GM18870 (cell line): Measurements from ENCODE around the gene ADIPOR2.
"Not testable (repeated sequence)": the region's sequence is repeated elsewhere in the genome, so short reads cannot be mapped to it uniquely, and the experiment has no call there.

Experiments used
- ATAC-seq: cut with Tn5 transposase; IDR thresholded peaks from one replicate; pipeline ENCODE4 v1.9.1; 2021; ENCODE audit warnings: moderate library complexity; ENCODE audit not compliant: unreplicated experiment

Gene ADIPOR2

DNA sequence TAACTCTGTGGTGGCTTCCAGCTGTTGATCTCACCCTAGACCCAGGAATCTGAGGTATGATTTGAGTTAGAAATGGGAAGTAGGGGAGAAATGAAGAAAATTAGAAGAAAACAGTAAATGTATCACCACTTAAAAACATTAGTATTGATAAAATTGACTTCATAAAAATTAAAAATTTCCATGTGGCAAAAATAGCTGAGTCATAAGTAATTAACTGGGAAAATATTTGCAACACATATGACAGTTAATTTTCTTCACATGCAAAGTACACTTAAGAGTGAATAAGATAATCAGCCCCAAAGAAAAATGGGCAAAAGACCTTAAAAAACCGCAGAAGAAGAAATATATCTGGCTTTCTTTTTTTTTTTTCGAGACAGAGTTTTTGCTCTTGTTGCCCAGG lies 25.5 kb upstream of the ADIPOR2 start:
- ATAC-seq, result no peak

DNA sequence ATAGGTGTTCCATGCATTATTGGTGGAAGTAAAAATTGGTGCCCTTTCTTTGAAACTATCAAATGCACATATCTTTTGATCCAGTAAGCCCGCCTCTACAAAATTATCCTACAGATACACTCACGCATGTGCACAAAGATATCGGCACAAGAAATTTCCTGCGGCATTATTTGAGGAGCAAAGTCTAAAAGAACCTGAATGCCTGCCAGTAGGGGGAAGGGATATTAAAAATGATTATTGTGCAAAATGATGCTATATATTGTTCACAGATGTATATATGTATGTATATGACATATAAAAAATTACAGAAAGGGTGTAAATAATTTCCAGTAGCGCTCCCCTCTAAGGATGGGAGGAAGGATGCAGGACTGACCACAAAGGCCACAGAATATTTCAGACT lies 24.7 kb upstream of the ADIPOR2 start:
- ATAC-seq, result no peak

DNA sequence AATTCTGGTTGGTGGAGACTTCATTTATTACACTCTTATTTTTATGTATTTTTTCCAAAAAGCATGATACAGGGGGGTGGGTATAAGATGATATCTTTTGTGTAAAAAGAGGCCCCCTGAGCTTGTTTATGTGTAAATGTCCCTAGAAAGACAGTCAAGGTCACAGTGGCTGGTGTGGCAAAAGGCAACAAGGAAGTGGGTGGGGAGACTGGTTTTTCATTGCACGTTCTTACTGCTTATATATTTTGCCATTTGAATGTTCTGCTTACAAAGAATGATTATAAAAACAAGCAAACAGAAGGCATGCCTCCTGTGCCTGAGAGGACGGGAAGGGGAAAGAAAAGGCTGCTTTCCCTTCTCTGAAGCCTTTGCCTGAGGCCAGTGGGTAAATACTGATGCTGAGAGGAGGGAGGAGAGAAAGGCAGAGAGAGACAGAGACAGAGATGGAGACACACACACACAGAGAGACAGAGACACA lies 24.1 kb upstream of the ADIPOR2 start:
- ATAC-seq, result no peak

DNA sequence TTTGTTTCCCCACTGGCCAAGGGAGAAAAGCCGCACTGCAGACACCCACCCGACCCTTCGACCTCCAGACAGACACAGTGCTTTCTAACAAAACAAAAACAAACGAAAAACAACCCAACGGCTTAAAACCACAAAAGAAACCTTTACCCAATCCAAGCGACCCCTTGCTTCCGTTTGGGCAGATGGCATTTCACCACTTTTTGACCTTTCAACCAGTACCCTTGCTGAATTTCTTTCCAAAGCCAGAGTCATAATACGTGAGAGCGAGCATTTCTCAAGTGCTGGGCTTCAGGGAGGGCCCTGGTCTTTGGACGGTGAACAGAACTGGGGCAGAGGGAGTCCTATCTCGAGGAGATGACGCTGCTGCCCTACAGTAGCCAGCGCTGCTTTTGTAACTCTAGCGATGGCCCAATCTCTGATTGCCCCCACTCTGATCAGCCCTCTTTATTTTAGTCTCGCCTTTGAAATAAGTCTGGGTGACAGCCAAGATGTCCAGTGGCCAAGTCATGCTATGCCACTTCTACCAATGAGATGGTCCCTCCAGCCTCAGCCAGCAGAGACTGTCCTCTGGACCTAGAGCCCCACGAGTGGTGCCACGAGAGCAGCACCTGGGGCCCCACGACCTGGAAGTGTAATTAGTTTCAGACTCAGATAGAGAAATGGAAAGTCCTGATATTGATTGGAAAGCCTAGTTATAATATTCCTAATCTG lies 21.9 kb upstream of the ADIPOR2 start:
- ATAC-seq, result no peak

DNA sequence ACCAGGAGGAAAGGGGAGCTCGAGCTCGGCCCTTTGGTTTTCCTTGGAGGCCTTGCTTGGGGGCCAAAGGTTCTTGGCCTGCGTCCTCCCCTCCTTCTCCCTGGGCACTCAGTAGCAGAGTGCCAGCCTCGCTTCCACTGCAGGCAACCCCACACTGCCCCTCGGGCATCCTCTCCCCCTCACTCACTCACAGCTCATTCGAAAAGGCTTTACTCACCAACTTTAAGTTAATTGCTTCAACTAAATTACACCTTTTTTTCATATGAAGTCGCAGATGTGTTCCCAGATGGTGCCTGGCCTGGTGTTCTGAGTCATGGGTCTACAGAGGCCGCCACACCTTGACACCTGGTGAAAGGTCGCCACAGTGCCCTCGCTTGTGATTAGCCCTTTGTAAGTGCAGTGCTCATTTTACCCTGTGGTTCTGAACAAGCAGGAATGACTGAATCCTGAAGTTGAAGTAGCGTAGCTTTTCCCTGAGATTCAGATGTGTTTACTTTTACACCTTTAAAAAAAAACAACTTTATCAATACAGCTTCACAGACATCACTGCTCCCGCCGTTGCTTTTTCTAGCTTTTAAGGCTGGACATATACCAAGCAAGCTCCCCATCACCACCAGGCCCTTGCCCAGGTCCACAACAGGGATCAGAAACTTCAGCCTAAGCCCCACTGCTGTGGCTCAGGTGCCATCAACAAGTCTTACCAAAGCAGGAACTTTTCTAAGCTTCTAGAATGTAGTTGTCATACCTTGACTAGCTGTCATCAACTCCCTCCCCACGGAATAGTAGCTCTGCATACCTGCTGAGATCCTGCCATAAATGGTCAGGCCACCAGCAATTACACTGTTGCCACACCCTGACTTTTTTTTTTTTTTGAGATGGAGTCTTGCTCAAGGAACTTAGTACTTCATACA lies 20.3 kb upstream of the ADIPOR2 start:
- ATAC-seq, result no peak

DNA sequence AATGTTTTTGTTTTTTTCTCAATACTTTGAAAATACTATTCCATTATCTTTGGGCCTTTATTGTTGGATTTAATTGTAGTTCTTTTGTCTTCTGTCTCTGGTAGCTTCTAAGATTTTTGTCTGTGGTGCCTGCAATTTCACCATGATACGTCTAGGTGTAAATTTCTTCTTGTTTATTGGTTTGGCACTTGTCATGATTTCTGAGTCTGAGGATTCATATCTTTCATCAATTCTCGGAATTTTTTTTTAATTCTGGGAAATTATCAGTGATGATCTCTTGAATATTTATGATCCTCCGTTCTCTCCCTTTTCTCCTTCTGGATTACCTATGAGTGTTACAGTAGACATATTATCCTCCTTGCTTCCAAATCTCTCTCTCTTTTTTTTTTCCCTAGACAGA lies 14.8 kb upstream of the ADIPOR2 start:
- ATAC-seq, result no peak

DNA sequence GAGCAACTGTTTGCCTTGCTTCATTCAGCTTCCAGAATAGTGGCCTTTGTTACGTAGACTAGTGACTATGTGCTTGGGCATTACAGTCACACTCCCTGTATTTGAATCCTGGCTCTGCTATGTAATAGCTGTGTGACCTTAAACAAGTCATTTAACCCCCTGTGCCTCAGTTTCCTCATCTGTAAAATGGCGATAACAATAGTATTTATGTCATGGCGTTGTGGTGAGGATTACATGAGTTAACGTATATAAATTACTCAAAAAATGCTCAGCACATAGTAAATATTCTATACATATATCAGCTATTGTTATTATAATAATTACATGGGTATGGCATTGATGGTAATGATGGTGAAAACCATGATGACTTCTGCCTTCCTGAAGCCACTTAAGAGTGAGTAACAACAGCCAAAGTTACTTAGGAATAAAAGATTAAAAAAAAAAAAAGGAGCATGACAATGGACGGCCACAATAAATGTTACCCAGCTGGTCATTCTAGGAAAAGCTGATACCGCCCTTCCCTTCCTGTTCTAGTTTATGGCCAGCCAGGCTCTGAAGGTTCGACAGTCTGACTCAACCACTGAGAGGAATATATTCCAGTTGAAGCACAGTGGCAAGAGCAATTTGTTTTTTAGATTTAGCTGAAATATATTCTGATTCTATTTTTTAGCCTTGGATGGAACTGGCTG lies 9.9 kb upstream of the ADIPOR2 start:
- ATAC-seq, result no peak

DNA sequence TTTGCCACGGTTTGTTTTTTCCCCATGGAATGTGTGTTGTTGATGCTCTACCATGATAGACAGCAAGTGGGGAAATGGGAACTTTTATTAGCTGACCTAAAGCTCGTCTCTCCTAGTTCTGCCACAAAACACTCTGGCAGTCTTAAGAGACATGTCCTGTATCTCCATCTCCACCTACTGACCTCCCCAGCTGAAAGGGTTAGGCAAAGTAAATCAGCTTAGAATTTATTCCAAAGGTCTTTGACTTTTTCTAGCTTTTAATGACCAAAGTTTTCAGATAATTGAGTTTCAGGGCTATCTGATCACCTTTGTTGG lies 9.4 kb upstream of the ADIPOR2 start:
- ATAC-seq, result no peak

DNA sequence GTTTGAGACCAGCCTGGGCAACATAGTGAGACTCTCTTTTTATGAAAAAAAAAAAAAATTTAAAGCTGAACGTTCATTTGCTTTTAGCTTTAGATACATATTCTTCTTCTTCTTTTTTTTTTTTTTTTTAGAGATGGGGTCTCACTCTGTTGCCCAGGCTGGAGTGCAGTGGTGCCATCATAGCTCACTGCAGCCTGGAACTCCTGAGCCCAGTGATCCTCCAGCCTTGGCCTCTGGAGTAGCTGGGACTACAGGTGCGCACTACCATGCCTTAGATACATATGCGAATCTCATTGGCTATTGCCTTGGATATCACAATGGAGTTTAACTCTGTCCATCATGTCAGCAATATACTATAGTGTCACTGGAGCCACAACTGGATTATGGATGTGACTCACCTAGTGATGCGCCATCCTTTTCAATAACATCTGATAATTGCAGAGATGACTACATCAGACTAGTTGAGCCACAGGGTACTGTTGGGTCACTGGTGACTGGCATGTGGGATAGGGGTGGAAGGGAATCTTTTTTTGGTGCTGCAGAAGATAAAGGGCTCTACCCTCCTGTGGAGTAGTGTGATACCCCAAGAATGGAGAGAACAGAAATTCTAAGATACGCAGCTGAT lies 2.7 kb upstream of the ADIPOR2 start:
- ATAC-seq, result no peak

DNA sequence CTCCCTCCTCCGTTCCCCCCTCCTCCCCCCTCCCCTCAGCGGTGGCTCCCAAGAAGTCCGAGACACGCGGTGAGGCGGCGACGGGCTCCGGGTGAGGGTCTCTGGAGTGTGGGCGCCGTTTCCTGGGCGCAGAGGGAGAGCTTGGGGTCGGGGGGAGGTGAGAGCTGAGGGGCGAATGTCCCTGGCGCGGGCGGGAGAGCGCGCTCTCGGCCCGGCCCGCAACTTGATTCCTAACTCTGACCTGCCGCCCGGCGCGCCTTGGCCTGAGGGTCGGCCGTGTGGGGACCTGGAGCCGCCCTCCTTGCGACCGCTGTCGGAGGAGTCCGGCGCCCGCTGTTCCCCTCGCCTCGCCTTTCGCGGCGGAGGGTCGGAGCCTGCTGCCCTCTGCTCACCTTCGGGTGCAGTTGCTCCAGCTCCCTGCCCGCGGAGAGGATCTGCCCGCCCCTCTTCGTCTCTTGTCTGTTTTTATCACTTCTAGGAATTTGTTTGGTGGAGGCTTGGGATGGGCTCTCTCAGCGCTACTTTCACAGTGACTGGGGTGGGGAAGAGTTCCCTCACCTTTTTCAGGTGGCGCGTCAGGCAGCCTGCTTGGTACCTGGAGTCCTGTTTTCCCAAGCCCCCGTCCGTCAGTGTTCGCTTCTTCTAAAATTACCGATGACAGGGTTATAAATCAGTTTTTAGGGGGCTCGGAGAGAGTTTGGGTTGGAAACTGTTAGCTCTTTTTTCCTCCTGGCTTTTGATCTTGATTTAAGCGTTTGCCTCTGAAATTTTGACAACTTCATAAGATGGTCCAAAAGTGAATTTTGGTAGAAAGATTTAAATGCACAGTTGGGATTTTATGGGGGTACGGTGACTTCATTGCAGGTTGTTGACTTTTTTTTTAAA lies 495 bp downstream of the ADIPOR2 start:
- ATAC-seq, result peak; percentile 18

DNA sequence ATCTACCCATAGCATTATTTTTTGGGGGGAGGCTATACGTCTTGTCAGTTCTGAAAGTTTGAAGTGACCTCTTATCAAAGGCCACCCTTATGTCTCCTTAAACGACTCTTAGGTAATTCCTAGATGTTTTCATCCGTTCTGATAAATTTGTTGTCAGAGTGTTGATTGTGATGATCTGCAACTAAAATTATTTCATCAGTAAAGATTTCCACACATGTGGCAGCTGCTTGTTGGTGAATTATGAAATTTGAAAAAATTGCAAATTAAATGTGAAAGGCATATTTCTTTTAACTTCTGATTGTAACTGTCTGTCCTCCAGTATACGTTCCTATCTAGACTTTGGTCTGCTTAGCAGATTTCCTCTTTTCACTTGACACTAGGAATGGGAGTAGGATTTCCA lies 1.4 kb downstream of the ADIPOR2 start:
- ATAC-seq, result no peak

DNA sequence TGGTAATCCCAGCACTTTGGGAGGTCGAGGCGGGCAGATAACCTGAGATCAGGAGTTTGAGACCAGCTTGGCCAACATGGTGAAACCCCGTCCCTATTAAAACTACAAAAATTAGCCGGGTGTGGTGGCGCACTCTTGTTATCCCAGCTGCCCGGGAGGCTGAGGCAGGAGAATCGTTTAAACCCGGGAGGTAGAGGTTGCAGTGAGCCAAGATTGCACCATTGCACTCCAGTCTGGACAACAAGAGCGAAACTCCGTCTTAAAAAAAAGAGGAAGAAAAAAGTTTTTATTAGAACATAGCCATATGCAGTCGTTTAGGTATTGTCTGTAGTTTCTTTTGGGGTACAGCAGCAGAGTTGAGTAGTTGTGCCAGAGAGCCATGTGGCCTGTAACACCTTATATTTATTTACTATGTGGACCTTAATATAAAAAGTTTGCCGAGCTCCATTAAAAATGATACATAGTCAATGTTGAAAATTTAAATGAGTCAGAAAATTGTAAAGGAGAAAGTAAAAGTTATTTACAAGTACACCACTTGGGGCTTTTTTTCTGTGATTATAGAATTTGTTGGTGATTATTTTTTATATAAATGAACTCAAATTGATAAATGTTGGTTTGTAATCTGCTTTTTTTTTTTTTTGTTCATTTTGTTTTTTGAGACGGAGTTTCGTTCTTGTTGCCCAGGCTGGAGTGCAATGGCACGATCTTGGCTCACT lies 2.2 kb downstream of the ADIPOR2 start:
- ATAC-seq, result no peak

DNA sequence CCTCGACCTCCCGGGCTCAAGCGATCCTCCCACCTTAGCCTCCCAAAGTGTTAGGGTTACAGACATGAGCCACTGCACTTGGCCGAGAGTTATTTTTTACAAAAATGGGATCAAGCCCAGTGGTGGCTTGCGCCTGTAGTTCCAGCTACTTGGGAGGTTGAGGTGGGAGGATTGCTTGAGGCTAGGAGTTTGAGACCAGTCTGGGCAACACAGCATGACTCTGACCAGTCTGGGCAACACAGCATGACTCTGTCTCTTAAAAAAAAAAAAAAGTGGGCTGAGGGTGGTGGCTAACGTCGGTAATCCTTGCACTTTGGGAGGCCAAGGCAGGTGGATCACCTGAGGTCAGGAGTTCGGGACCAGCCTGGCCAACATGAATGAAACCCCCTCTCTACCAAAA lies 4.2 kb downstream of the ADIPOR2 start:
- ATAC-seq, result not testable (repeated sequence)

DNA sequence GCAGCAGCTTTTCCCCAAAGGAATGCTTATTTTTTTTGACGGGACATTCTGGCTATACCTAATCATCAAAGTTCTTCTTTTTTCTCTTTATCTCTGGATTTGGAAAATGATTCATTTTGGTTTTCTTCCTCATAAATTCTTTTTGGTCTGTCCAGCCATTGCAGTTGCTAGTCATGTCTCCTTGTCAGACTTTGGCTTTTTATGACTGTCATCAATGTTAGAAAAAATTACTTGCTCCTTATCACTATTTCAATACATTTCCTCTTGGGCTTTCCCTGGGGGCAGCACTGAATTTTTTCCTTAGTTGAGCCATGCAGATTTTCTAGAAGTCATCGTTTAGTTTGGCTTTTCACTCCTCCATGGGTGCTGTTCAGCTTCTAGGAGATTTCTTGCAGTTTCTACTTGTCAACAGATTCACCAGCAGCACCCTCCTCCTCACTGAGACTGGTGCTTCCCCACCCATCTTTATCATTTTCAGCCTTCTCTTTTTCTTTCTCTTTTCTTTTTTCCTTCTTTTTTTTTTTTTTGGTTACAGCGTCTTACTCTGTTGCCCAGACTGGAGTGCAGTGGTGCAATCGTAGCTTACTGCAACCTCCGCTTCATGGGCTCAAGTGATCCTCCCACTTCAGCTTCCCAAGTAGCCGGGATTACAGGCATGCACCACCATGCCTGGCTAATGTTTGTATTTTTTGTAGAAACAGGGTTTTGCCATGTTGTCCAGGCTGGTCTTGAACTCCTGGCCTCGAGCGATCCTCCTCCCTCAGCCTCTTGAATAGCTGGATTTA lies 5.2 kb downstream of the ADIPOR2 start:
- ATAC-seq, result no peak

DNA sequence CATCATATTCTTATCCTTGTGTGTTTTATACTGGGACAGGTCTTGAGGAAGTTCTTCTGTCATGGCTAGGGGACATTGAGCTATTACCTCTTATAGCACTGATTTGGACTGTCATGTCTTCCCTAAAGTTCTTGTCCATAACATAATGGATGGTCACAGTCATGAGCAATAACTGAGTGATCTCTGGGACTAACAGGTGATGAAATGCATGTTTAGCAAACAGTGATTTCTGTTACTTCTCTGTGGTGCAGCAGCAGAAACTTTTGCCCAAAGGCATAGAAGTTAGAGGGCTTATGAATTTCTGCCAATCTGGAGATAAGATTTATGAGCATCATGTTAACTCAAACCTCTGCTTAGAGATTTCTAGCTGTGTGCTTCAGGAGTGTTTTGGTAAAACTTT lies 5.9 kb downstream of the ADIPOR2 start:
- no peak for ATAC-seq

DNA sequence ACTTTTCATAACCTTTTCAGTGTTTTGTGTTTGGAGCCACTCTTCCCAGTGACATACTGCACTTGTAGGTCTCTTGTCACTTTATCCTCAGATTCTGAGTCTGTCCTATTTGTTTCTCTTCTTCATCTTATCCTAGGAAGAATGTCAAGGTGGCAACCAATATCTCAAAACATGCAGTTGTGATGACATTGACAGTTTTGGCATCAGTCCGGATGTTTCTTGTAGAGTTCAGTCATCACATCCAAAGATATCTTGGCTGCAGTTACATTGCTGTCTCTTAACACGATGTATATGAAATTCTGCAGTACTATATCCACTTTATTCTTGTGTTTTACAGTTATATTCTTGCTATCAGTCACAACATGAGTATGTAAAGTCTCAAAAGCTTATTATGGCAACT lies 6.4 kb downstream of the ADIPOR2 start:
- no peak for ATAC-seq

DNA sequence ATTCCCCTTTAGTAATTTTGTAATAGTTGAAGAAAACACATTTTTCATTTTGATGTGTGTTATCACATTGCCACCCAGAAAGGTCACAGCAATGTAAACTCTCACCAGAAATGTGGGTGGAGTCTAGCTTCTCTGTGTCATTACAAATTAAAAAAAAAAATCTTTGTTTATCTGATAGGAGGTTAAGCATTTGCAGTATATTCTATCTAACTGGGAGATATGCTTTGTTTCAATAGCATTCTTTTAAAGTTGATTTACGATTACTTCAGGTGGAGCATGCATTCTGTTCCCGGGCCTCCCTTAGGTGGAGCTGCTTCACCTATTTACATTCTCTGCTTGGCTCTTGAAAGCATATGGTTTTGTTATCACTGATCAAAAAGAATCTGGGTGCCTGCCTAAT lies 7.8 kb downstream of the ADIPOR2 start:
- no peak for ATAC-seq

DNA sequence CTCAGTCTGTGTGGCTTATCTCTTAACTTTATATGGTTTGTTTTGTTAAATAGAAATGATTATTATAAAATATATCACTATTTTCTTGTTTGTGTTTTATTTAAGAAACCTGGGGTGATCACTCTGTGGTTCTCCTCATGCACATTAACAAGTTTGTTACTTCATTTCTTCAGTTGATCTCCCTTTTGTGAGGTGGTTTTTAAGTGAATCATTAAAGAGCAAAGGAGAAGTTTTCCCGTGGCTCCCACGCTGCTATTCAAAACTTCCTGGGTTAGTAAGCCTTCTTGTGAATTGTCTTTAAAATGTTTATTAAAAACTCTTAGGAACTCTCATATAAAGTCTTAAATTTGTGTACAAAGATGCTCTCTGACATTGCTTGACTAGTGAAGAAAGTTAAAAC lies 11.8 kb downstream of the ADIPOR2 start:
- ATAC-seq, result no peak
